SK-N-SH (cell line): ENCODE measurements around the gene OGA.

Experiments
- CTCF ChIP-seq: fragments of 200-600 bp; sonication (generic); IDR thresholded peaks from 2 replicates; pipeline ENCODE4 v1.6.1; 2017; ENCODE audit warnings: antibody characterized with exemption, mild to moderate bottlenecking, moderate library complexity
- EP300 ChIP-seq, 2 experiments: IDR thresholded peaks; 2 replicates each; pipeline versions ENCODE4 v1.4.0 to v1.6.1; 2012; ENCODE audit warnings: borderline replicate concordance in 1 of 2, low read depth in 1 of 2, low read length in 1 of 2
- EZH2phosphoT487 ChIP-seq: fragments of 200-600 bp; sonication (generic); IDR thresholded peaks from 2 replicates; pipeline ENCODE4 v1.6.1; 2017; ENCODE audit warnings: low read depth, mixed run types, mild to moderate bottlenecking, antibody characterized with exemption, moderate library complexity, borderline replicate concordance
- FOXM1 ChIP-seq: IDR thresholded peaks from 2 replicates; pipeline ENCODE4 v1.4.0; 2012; ENCODE audit warnings: low read depth, mild to moderate bottlenecking
- GATA2 ChIP-seq: sonication (generic); formaldehyde crosslinking; IDR thresholded peaks from 2 replicates; pipeline ENCODE4 v1.5.0; 2020; ENCODE audit warnings: mild to moderate bottlenecking, missing genetic modification reagents
- JUND ChIP-seq: IDR thresholded peaks from 2 replicates; pipeline ENCODE4 v1.4.0; 2012
- PBX3 ChIP-seq: IDR thresholded peaks from 2 replicates; pipeline ENCODE4; 2012
- RCOR1 ChIP-seq: fragments of 150-350 bp; IDR thresholded peaks from 2 replicates; pipeline ENCODE4 v1.6.1; 2017; ENCODE audit warnings: antibody characterized with exemption, low read length
- RFX5 ChIP-seq: IDR thresholded peaks from 2 replicates; pipeline ENCODE4 v1.6.1; 2012; ENCODE audit warnings: mild to moderate bottlenecking, improper control_type of control experiment, low read length
- SIN3A ChIP-seq: IDR thresholded peaks from 2 replicates; pipeline ENCODE4 v1.6.1; 2012; ENCODE audit warnings: low read depth, mild to moderate bottlenecking, low read length, moderate library complexity, borderline replicate concordance
- TAF1 ChIP-seq: IDR thresholded peaks from 2 replicates; pipeline ENCODE4 v1.6.1; 2012; ENCODE audit warnings: low read depth, mild to moderate bottlenecking, low read length, moderate library complexity, borderline replicate concordance
- TCF12 ChIP-seq: IDR thresholded peaks from 2 replicates; pipeline ENCODE4 v1.4.0; 2012
- USF2 ChIP-seq: fragments of 150-350 bp; IDR thresholded peaks from 2 replicates; pipeline ENCODE4 v1.6.1; 2017; ENCODE audit warnings: antibody characterized with exemption, low read length, low read depth, borderline replicate concordance
- YY1 ChIP-seq: IDR thresholded peaks from 2 replicates; pipeline ENCODE4 v1.4.0; 2012; ENCODE audit warnings: low read depth, mild to moderate bottlenecking

- TF ChIP-seq CTCF: no peak
- no peak for TF ChIP-seq RFX5
- TF ChIP-seq RCOR1: no peak
- no peak for TF ChIP-seq PBX3
- TF ChIP-seq USF2: no peak
- no peak for TF ChIP-seq EP300 (IDR thresholded peaks at IDR 0.05; ENCODE audit: borderline replicate concordance in 1 of 2, low read depth in 1 of 2, low read length in 1 of 2)
- TF ChIP-seq TAF1: no peak
- no peak for TF ChIP-seq GATA2 (CRISPR knock-in tag)
- TF ChIP-seq SIN3A: no peak
- TF ChIP-seq JUND: no peak
- no peak for TF ChIP-seq YY1
- TF ChIP-seq EZH2phosphoT487: no peak
- TF ChIP-seq FOXM1: no peak
- TF ChIP-seq TCF12: no peak
These were observed 20.2 kb upstream of the OGA start for GRCh38 chr10:101838416-101838970.
